ENCODE data around the gene DUSP15. TPM values are rescaled to one million over a fixed set of nuclear protein-coding genes. Genes with fewer than 3 reads are reported as not detected.

DUSP15 gene
- total and polyA plus RNA-seq, 2 of the 8 experiments (the other 6 are each of a cell fraction or from before 2014, with no cell fraction given), result 0.91 to 3.2 TPM

GRCh38 chr20:31879143-31879987 is 9.0 kb upstream of the DUSP15 start (continued):
- peak; percentile 97 for TF ChIP-seq SAP30 (IDR thresholded peaks at IDR 0.05; ENCODE audit: insufficient read depth, insufficient replicate concordance, low read length)
- no peak for TF ChIP-seq SP1 (IDR thresholded peaks at IDR 0.05; ENCODE audit: low read depth, low read length)
- no peak for TF ChIP-seq CEBPB (IDR thresholded peaks at IDR 0.05; ENCODE audit: low read depth, low read length)
- peak in 1 of 2 experiments; percentile 78; a peak in 1 of 4 replicates for TF ChIP-seq HDAC2 (IDR thresholded peaks at IDR 0.05; ENCODE audit: borderline replicate concordance in 1 of 2, low read depth in 2 of 2, low read length in 2 of 2)
- TF ChIP-seq PHF8 (conservative IDR thresholded peaks at IDR 0.05; ENCODE audit: low read depth, low read length), result no peak; the same call in 1 of the 2 replicates
- TF ChIP-seq SIN3A (conservative IDR thresholded peaks at IDR 0.05 in 1 of 2, IDR thresholded peaks at IDR 0.05 in 1 of 2; ENCODE audit: low read depth in 1 of 2, low read length in 2 of 2), result peak; percentile 88 to 99; a peak in 3 of 4 replicates
- no peak for TF ChIP-seq TEAD4 (IDR thresholded peaks at IDR 0.05; ENCODE audit: low read depth, low read length)
- TF ChIP-seq YY1 (IDR thresholded peaks at IDR 0.05; ENCODE audit: low read depth, low read length), result no peak
- TF ChIP-seq, protein P1, sequence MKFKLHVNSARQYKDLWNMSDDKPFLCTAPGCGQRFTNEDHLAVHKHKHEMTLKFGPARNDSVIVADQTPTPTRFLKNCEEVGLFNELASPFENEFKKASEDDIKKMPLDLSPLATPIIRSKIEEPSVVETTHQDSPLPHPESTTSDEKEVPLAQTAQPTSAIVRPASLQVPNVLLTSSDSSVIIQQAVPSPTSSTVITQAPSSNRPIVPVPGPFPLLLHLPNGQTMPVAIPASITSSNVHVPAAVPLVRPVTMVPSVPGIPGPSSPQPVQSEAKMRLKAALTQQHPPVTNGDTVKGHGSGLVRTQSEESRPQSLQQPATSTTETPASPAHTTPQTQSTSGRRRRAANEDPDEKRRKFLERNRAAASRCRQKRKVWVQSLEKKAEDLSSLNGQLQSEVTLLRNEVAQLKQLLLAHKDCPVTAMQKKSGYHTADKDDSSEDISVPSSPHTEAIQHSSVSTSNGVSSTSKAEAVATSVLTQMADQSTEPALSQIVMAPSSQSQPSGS (IDR thresholded peaks at IDR 0.05; ENCODE audit: low read length), result no peak
- TF ChIP-seq SIRT6 (IDR thresholded peaks at IDR 0.05; ENCODE audit: low read length), result no peak
- no peak for TF ChIP-seq EZH2 (IDR thresholded peaks at IDR 0.05; ENCODE audit: low read depth, low read length, severe bottlenecking)
- peak; percentile 6; the same call in 1 of the 2 replicates for TF ChIP-seq CREB1 (IDR thresholded peaks at IDR 0.05)
- peak; percentile 58; the same call in 1 of the 2 replicates for TF ChIP-seq TBP (IDR thresholded peaks at IDR 0.05; ENCODE audit: low read depth, low read length)
- 0 out of 2 replicates have a peak, but pooled peaks have one; percentile 16 for TF ChIP-seq SUZ12 (IDR thresholded peaks at IDR 0.05; ENCODE audit: low read length)
- TF ChIP-seq GABPA (IDR thresholded peaks at IDR 0.05; ENCODE audit: borderline replicate concordance, insufficient read depth, low read length), result no peak
- no peak for TF ChIP-seq CBX5 (IDR thresholded peaks at IDR 0.05; ENCODE audit: low read depth, low read length)
- TF ChIP-seq MAFK (IDR thresholded peaks at IDR 0.05; ENCODE audit: low read depth, low read length), result no peak
- no peak for TF ChIP-seq RNF2 (IDR thresholded peaks at IDR 0.05; ENCODE audit: borderline replicate concordance, low read depth, low read length, missing control alignments, poor library complexity, severe bottlenecking)
- TF ChIP-seq TCF12 (IDR thresholded peaks at IDR 0.05; ENCODE audit: low read depth, low read length), result no peak
- TF ChIP-seq GTF2F1 (IDR thresholded peaks at IDR 0.05; ENCODE audit: borderline replicate concordance, low read depth, low read length), result no peak

All from H1 (cell line).